ENCODE measurements around the gene JAKMIP3. TPM values are rescaled to one million over a fixed set of nuclear protein-coding genes. Genes with fewer than 3 reads are reported as not detected.

JAKMIP3 gene
- total RNA-seq, 2 experiments from 2014 or later, result 0.18 to 0.31 TPM

GRCh38 chr10:132047575-132048293 lies 18.0 kb upstream of the JAKMIP3 start:
- Mint-ChIP-seq H3K27ac (no peak overlapping the region), H3K4me3 (no peak overlapping the region), H3K4me1 (ENCODE audit: low read depth) (no peaks in the 10 kb centered on the region), H3K36me3 (ENCODE audit: low read depth) (no peaks in the 10 kb centered on the region), H3K9me3 (peaks cover 6% of the 10 kb centered on the region), H3K27me3 (peaks cover 21% of the 10 kb centered on the region)
- ATAC-seq (no peak), DNase-seq (no peak)
- ChIA-PET POLR2A (no interaction called here), CTCF (interaction anchor here (1.5 kb wide), 1 partner anchor 25 kb away, joined by 8 read pairs; no protein-coding TSS in a partner anchor)
- TF ChIP-seq CTCF (IDR thresholded peaks at IDR 0.05), result no peak
- intact Hi-C loops (cut with micrococcal nuclease), result no loop called here

GRCh38 chr10:132048294-132048667 lies 17.5 kb upstream of the JAKMIP3 start:
- DNase-seq (no peak), ATAC-seq (no peak)
- H3K27ac Mint-ChIP-seq, result no peak overlapping the region
- H3K9me3 Mint-ChIP-seq, result peaks cover 11% of the 10 kb centered on the region
- H3K36me3 Mint-ChIP-seq (ENCODE audit: low read depth), result no peaks in the 10 kb centered on the region
- CTCF ChIA-PET, result no interaction called here
- no peaks in the 10 kb centered on the region for H3K4me1 Mint-ChIP-seq (ENCODE audit: low read depth)
- H3K27me3 Mint-ChIP-seq, result peaks cover 19% of the 10 kb centered on the region
- no peak for TF ChIP-seq CTCF (IDR thresholded peaks at IDR 0.05)
- no peak overlapping the region for H3K4me3 Mint-ChIP-seq
- POLR2A ChIA-PET, result no interaction called here
- intact Hi-C loops (cut with micrococcal nuclease), result no loop called here

GRCh38 chr10:132050191-132050590 lies 15.6 kb upstream of the JAKMIP3 start:
- Mint-ChIP-seq H3K36me3 (ENCODE audit: low read depth) (no peaks in the 10 kb centered on the region), H3K9me3 (peaks cover 15% of the 10 kb centered on the region), H3K27me3 (peaks cover 13% of the 10 kb centered on the region), H3K27ac (no peak overlapping the region), H3K4me3 (no peak overlapping the region), H3K4me1 (ENCODE audit: low read depth) (no peaks in the 10 kb centered on the region)
- intact Hi-C loops (cut with micrococcal nuclease), result no loop called here
- CTCF ChIA-PET, result no interaction called here
- POLR2A ChIA-PET, result no interaction called here
- no peak for TF ChIP-seq CTCF (IDR thresholded peaks at IDR 0.05)
- DNase-seq (no peak), ATAC-seq (no peak)

GRCh38 chr10:132052124-132052523 lies 13.6 kb upstream of the JAKMIP3 start:
- no peak for TF ChIP-seq CTCF (IDR thresholded peaks at IDR 0.05)
- CTCF ChIA-PET, result no interaction called here
- intact Hi-C loops (cut with micrococcal nuclease), result no loop called here
- H3K27ac Mint-ChIP-seq, result no peak overlapping the region
- H3K27me3 Mint-ChIP-seq, result peaks cover 16% of the 10 kb centered on the region
- H3K4me1 Mint-ChIP-seq (ENCODE audit: low read depth), result no peaks in the 10 kb centered on the region
- H3K9me3 Mint-ChIP-seq, result peaks cover 15% of the 10 kb centered on the region
- no peaks in the 10 kb centered on the region for H3K36me3 Mint-ChIP-seq (ENCODE audit: low read depth)
- ATAC-seq (no peak), DNase-seq (no peak)
- no peak overlapping the region for H3K4me3 Mint-ChIP-seq
- POLR2A ChIA-PET, result no interaction called here

GRCh38 chr10:132054564-132054963 lies 11.2 kb upstream of the JAKMIP3 start:
- Mint-ChIP-seq H3K9me3 (peaks cover 15% of the 10 kb centered on the region), H3K27me3 (peaks cover 16% of the 10 kb centered on the region), H3K4me1 (ENCODE audit: low read depth) (no peaks in the 10 kb centered on the region), H3K27ac (no peak overlapping the region), H3K36me3 (ENCODE audit: low read depth) (no peaks in the 10 kb centered on the region), H3K4me3 (no peak overlapping the region)
- ATAC-seq (no peak), DNase-seq (no peak)
- no peak for TF ChIP-seq CTCF (IDR thresholded peaks at IDR 0.05)
- intact Hi-C loops (cut with micrococcal nuclease), result no loop called here
- POLR2A ChIA-PET, result no interaction called here
- CTCF ChIA-PET, result no interaction called here
